HCT116 (cell line): ENCODE results near the gene YY2.

Experiments used
- CTCF ChIP-seq, 3 experiments: fragments of 200-600 bp in 1 of 3; sonication (generic) in 1 of 3; IDR thresholded peaks in 2 of 3; conservative IDR thresholded peaks in 1 of 3; 2 replicates each; pipeline ENCODE4 v1.5.1; 2012 to 2017; ENCODE audit warnings: low read depth in 2 of 3, low read length in 2 of 3, antibody characterized with exemption in 1 of 3, borderline replicate concordance in 1 of 3, control low read depth in 1 of 3, mild to moderate bottlenecking in 1 of 3, mixed read lengths in 1 of 3, mixed run types in 1 of 3, moderate library complexity in 1 of 3; ENCODE audit not compliant: insufficient read depth in 1 of 3
- ELF1 ChIP-seq: IDR thresholded peaks from 2 replicates; pipeline ENCODE4 v1.6.1; 2012; ENCODE audit warnings: low read depth, borderline replicate concordance
- EZH2 ChIP-seq: fragments of 200-600 bp; sonication (generic); IDR thresholded peaks from 2 replicates; pipeline ENCODE4 v1.6.1; 2017; ENCODE audit warnings: antibody characterized with exemption, mixed run types
- EZH2phosphoT487 ChIP-seq: fragments of 200-600 bp; IDR thresholded peaks from 2 replicates; pipeline ENCODE4 v1.6.1; 2018; ENCODE audit warnings: antibody characterized with exemption, borderline replicate concordance
- POLR2A ChIP-seq: IDR thresholded peaks from 2 replicates; pipeline ENCODE4 v1.7.0; 2011; ENCODE audit warnings: borderline replicate concordance; ENCODE audit not compliant: insufficient read depth, insufficient read length; ENCODE audit errors: extremely low read depth
- SRF ChIP-seq: IDR thresholded peaks from 2 replicates; pipeline ENCODE4 v1.6.1; 2012; ENCODE audit warnings: low read depth
- ZNF274 ChIP-seq: fragments of 200-500 bp; sonication (Bioruptor generic); IDR thresholded peaks from 2 replicates; pipeline ENCODE4 v1.6.1; 2014; ENCODE audit warnings: mild to moderate bottlenecking, low read depth, low read length, inconsistent platforms

- no peak for TF ChIP-seq POLR2A
- no peak for TF ChIP-seq ELF1
- no peak for TF ChIP-seq ZNF274
- no peak for TF ChIP-seq CTCF (IDR thresholded peaks at IDR 0.05 in 2 of 3, conservative IDR thresholded peaks at IDR 0.05 in 1 of 3; ENCODE audit: borderline replicate concordance in 1 of 3, insufficient read depth in 1 of 3, low read depth in 2 of 3, low read length in 2 of 3)
- TF ChIP-seq EZH2 = no peak
- no peak for TF ChIP-seq EZH2phosphoT487
- no peak for TF ChIP-seq SRF
Observed at GRCh38 chrX:21816136-21816535, 39.7 kb upstream of the YY2 start.
